ENCODE results near the gene CCNB2. TPM values are rescaled to one million over a fixed set of nuclear protein-coding genes. Genes with fewer than 3 reads are reported as not detected.
A peak's percentile ranks its signal among the peaks of the same experiment; 100 is the strongest.
"Not testable (repeated sequence)": the region's sequence is repeated elsewhere in the genome, so short reads cannot be mapped to it uniquely, and the experiment has no call there.

CCNB2 gene
- total and polyA plus RNA-seq, 4 donors: 1.5 to 5.1 (median 2.2) TPM

DNA sequence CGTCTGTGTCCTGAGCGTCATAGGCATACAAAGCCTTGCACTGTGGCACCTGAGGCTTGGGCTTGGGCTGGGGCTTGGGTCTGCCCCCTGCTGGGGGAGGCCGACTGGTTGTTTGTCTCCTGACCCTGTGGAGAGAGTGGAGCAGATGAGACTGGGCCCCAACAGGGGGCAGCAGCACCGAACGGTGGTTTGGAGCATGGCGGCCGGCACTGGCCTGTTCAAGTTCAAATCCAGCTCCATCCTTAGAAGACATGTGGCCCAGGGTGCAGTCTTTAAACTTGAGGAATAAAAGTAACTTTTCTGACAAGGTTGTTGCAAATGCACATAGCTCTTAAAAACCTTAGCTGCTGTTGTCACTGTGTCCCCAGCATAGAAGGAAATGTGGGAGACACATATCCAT, 33.3 kb downstream of the CCNB2 start:
- Histone ChIP-seq H3K9ac (ENCODE audit: insufficient read depth in 1 of 2, low read length in 2 of 2) (no peak overlapping the region), H3K36me3 (ENCODE audit: control insufficient read depth in 4 of 4, insufficient read depth in 4 of 4, low read length in 4 of 4) (peaks cover 12 to 23% (median 16%) of the 10 kb centered on the region in 4 donors), H3K9me3 (ENCODE audit: control insufficient read depth in 4 of 4, insufficient read depth in 3 of 4, low read length in 3 of 4) (no peaks in the 10 kb centered on the region), H3K4me1 (ENCODE audit: control insufficient read depth in 5 of 5, insufficient read depth in 5 of 5, low read length in 5 of 5) (peaks cover 0 to 3% (median 0%) of the 10 kb centered on the region in 5 donors), H3K27me3 (ENCODE audit: control insufficient read depth in 3 of 3, insufficient read depth in 3 of 3, low read length in 2 of 3) (no peaks in the 10 kb centered on the region), H3K27ac (ENCODE audit: low read depth in 1 of 2, low read length in 1 of 2) (no peak overlapping the region), H3K4me3 (no peak overlapping the region)
- TF ChIP-seq, protein P1, sequence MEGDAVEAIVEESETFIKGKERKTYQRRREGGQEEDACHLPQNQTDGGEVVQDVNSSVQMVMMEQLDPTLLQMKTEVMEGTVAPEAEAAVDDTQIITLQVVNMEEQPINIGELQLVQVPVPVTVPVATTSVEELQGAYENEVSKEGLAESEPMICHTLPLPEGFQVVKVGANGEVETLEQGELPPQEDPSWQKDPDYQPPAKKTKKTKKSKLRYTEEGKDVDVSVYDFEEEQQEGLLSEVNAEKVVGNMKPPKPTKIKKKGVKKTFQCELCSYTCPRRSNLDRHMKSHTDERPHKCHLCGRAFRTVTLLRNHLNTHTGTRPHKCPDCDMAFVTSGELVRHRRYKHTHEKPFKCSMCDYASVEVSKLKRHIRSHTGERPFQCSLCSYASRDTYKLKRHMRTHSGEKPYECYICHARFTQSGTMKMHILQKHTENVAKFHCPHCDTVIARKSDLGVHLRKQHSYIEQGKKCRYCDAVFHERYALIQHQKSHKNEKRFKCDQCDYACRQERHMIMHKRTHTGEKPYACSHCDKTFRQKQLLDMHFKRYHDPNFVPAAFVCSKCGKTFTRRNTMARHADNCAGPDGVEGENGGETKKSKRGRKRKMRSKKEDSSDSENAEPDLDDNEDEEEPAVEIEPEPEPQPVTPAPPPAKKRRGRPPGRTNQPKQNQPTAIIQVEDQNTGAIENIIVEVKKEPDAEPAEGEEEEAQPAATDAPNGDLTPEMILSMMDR (IDR thresholded peaks at IDR 0.05; ENCODE audit: control extremely low read depth, extremely low read depth): peak; percentile 20
- DNase-seq: peak in 1 of 3 donors; percentile 24
- 69 to 74% methylated on average over 7 of the region's 7 CpGs for WGBS, 2 donors
- ATAC-seq (ENCODE audit: insufficient read depth, low FRiP score): no peak

DNA sequence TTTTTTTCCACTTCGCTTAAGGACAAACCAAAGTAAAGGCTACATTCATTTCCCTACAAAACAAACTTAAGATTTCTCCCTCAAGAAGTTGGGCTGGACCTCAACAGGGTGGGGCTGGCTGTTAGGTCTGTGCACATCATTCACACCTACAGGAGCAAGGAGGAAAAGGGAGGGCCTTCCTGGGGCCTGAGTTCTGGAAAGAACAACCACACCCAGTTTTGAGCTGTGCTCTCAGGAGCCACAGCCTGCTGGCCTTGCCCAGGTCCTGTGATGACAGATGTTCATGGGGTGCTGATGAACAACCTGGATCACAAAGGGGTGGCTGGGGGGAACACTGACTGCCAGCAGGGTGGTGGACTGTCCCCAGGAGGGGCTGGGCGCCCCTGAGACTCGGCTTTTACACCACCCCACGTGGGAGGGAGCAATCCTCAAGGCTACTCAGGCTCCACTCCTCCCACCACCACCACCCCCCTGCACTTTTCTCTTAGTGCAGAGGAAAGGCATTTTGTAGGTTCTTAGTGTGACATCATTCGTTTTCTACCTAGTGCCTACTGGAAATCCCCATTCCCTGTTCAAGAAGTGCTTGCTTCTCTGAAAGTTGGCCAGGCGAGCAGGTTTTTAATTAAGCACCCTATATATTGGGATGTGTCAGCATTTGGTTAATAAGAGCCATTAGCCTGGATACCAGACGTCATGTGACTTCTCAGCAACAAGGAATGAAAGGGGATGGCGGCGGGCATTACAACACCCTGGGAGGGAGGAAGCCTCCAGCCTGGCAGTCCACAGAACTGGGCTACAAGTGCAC, 35.7 kb downstream of the CCNB2 start:
- peak overlapping the region in 1 of 2 donors; percentile 41 for H3K27ac ChIP-seq (ENCODE audit: low read depth in 1 of 2, low read length in 1 of 2)

DNA sequence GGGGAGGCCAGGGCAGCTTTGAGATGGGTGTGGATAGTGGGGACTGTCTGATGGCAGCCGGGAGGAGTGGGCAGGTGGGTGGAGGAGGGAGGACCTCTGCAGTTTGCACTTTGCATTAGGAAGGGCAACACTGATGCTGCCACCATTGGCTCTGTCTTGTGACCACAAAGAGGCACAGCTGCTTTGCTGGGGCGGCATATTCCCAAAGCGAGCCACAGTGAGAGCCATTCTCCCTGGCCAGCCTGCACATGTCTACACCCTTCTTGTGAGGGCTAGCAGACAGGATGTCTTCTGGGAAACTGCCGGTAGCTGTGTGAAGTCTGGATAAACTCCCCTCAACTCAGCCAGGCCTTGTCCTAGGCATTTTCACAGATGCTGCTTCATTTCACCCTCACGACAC, 38.3 kb downstream of the CCNB2 start:
- Histone ChIP-seq H3K36me3 (ENCODE audit: control insufficient read depth in 4 of 4, insufficient read depth in 4 of 4, low read length in 4 of 4) (peaks cover 0 to 23% (median 5%) of the 10 kb centered on the region in 4 donors), H3K9me3 (ENCODE audit: control insufficient read depth in 4 of 4, insufficient read depth in 3 of 4, low read length in 3 of 4) (no peaks in the 10 kb centered on the region), H3K4me3 (no peak overlapping the region), H3K27me3 (ENCODE audit: control insufficient read depth in 3 of 3, insufficient read depth in 3 of 3, low read length in 2 of 3) (no peaks in the 10 kb centered on the region), H3K9ac (ENCODE audit: insufficient read depth in 1 of 2, low read length in 2 of 2) (no peak overlapping the region), H3K27ac (ENCODE audit: low read depth in 1 of 2, low read length in 1 of 2) (no peak overlapping the region), H3K4me1 (ENCODE audit: control insufficient read depth in 5 of 5, insufficient read depth in 5 of 5, low read length in 5 of 5) (peaks cover 0 to 3% (median 0%) of the 10 kb centered on the region in 5 donors)
- DNase-seq (no peak), ATAC-seq (ENCODE audit: insufficient read depth, low FRiP score) (no peak)
- 96% methylated on average over 5 of the region's 5 CpGs for WGBS, 2 donors
- TF ChIP-seq, protein P1 (IDR thresholded peaks at IDR 0.05; ENCODE audit: control extremely low read depth, extremely low read depth): no peak

More for the DNA sequence above, 35.7 kb downstream of the CCNB2 start:
- WGBS, 2 donors: 66 to 80% methylated on average over 9 of the region's 9 CpGs
- Histone ChIP-seq H3K9me3 (ENCODE audit: control insufficient read depth in 4 of 4, insufficient read depth in 3 of 4, low read length in 3 of 4) (no peaks in the 10 kb centered on the region), H3K27me3 (ENCODE audit: control insufficient read depth in 3 of 3, insufficient read depth in 3 of 3, low read length in 2 of 3) (no peaks in the 10 kb centered on the region), H3K4me3 (no peak overlapping the region), H3K9ac (ENCODE audit: insufficient read depth in 1 of 2, low read length in 2 of 2) (no peak overlapping the region), H3K4me1 (ENCODE audit: control insufficient read depth in 5 of 5, insufficient read depth in 5 of 5, low read length in 5 of 5) (peaks cover 0 to 3% (median 0%) of the 10 kb centered on the region in 5 donors), H3K36me3 (ENCODE audit: control insufficient read depth in 4 of 4, insufficient read depth in 4 of 4, low read length in 4 of 4) (peaks cover 4 to 24% (median 11%) of the 10 kb centered on the region in 4 donors)
- no peak for DNase-seq
- ATAC-seq (ENCODE audit: insufficient read depth, low FRiP score): peak; percentile 64
- TF ChIP-seq, protein P1 (IDR thresholded peaks at IDR 0.05; ENCODE audit: control extremely low read depth, extremely low read depth): no peak

DNA sequence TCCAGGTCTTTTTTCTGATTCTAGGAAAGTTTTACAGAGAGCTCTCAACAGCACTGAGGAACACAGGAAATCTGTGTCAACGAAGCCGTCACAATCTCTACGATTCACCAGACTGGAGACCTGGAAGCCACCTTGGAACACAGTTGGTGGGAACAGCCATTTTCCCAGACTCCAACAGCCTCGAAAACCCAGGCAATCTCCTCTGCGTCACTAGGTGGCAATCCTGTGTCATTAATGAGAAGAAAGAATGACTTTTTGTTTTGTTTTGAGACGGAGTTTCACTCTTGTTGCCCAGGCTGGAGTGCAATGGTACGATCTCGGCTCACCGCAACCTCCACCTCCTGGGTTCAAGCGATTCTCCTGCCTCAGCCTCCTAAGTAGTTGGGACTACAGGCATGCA, 39.6 kb downstream of the CCNB2 start:
- DNase-seq; H3K9me3 ChIP-seq (ENCODE audit: control insufficient read depth in 4 of 4, insufficient read depth in 3 of 4, low read length in 3 of 4); ATAC-seq (ENCODE audit: insufficient read depth, low FRiP score); H3K27me3 ChIP-seq (ENCODE audit: control insufficient read depth in 3 of 3, insufficient read depth in 3 of 3, low read length in 2 of 3); H3K9ac ChIP-seq (ENCODE audit: insufficient read depth in 1 of 2, low read length in 2 of 2); H3K27ac ChIP-seq (ENCODE audit: low read depth in 1 of 2, low read length in 1 of 2); H3K4me3 ChIP-seq; H3K4me1 ChIP-seq (ENCODE audit: control insufficient read depth in 5 of 5, insufficient read depth in 5 of 5, low read length in 5 of 5): not testable (repeated sequence)
- H3K36me3 ChIP-seq (ENCODE audit: control insufficient read depth in 4 of 4, insufficient read depth in 4 of 4, low read length in 4 of 4): peaks cover 0 to 21% (median 5%) of the 10 kb centered on the region in 4 donors
- WGBS, 2 donors: 91 to 92% methylated on average over 10 of the region's 10 CpGs
